NCI-H1092 treated with DMSO at 0.1 percent for 48 hours (cell line): ENCODE data around the gene NAA10.

Source experiments
- DNase-seq: peaks from one replicate; lab custom pipeline; 2025; lab: John Stamatoyannopoulos, UW

NAA10 gene

DNA sequence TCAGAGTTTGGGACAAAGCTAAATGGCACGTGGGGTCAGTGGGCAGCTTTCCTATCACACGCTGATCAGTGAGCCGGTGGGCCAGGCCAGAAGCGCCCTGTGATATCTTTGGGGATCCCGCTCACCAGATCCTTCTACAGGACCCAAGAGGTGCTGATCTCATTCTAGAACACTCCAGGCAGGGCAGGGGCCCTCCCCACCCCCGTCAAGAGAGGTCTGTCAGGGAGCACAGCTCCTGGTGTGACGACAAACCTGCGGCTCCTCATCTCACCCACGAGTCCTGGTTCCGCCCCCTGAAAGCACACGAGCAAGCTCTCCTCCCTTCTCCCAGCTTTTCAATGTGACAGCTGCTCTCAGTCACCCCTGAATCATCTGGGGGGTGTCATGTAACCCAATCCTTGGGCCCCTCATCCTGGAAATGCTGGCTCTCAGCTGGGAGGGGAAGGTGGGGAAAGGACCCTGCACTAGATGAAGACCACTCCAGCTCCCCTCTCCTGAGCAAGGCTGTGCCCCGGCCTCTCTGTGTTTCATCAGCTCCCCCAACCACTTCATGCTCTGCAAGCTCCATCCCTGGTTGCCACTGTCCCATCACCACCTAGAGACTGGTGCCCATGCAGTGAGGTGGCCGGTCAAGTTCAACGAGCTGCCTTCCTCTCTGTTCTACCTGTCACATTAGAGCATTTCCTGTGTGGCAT, 32.2 kb upstream of the NAA10 start:
- DNase-seq, result no peak

DNA sequence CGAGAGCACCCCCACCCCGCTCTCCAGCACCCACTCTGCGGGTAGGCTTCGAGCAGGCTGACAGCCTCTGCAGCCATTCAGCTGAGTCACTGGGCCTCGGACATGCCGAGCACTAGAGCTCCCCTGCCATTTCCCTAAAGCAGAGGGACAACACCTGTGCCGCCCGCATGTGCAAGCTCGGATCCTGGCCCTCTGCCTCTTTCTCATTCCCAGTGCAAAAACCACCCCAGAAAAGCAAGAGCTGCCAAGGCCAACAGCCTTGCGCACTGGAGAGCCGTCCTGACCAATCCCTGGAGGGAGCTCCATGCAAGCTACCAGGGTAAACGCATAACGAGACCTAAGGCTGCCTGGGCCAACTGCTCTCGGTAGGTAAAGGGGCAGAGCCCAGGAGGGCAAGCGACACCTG, 31.4 kb upstream of the NAA10 start:
- DNase-seq, result no peak

DNA sequence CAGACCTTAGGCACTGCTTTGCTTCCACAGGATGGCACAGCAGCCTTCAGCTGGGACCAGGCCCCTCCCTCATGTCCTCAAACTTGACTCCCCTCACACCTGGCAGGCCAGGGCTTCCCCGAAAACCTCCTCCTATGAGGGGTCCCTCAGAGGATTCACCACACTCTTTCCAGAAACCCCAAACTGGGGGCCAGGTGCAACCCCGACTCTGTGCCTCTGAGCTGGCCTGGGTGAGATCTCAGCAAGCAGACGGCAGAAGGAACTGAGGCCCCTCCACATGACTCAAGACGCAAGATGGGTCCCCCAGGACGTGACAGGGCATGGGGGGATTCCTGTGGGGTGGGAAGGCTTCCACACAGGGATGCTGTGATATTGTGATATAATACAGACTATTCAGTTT, 30.6 kb upstream of the NAA10 start:
- no peak for DNase-seq

DNA sequence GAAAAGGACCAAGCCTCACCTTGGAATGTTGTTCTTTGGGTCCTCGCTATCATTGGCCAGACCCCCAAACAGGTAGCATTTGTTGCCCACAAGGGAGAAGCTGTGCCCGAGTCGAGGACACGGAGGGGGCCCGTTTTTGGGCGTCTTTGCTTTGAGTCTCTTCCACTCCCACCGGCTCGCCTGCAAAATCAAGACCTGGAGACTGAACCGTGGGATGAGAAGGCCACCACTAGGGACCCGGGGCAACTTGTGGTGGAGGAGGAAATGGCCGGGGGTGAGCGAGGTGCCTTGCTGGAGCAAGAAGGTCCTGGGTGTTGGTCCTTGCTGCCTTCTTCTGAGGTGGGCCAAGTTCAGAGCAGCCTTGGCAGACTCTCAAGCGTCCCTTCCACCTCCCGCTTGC, 29.3 kb upstream of the NAA10 start:
- DNase-seq, result no peak

DNA sequence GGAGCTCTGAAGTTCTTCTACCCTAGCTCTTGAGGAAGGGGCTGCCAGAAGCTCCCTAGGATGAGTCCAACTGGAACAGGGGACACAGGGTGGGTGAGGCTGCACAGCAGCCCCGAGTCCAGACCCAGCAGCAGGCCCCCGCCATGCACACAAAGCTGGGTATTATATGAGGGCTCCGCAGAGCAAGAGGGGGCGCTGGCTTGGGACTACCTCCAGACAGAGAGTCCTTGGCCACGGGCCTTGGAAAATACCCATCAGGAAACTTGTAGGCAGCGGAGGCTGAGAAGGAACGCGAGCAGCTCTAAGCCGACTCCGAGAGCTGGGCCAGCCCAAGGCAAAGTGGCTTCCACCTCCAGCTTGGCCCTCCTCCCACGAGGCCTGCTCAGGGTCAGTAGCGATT, 28.7 kb upstream of the NAA10 start:
- no peak for DNase-seq

DNA sequence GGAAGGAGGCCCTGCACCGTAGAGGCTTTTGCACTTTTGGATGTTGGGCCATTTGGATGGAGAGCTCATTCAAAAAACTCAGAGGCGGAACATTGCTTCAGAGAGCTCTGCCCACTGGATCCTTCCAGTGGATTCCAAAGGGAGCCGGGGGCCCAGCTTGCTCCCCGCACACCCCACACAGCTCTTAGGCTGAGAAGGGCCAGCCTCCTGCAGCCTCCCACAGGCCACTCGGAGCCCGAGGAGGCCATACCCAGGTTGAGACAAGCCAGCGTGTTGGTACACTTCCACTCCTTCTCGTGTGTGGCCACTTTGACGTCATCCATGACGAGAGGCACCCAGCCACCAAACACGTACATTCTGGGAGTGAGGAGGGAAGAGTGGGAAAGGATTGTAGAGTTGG, 26.5 kb upstream of the NAA10 start:
- DNase-seq, result no peak

- DNase-seq, result no peak
Measured at GRCh38 chrX:153960786-153961185, 25.9 kb upstream of the NAA10 start.

DNA sequence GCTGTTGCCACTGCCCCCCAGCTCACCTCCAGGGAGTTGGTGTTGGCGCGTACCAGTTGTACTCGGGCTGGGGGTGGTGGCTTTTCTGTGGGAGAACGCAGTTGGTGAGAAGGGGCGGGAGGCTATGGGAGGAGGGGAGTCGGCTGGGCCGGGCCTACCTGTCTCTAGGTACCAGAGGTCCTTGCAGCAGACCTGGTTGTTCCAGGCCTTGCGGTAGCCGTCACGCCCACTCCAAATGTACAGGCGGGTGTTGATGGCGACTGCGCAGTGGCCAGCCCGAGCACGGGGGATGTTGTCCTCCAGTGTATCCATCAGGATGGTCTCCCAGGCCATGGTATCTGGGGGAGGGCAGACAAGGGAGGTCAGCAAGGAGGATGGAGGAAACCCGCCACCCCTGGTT, 25.2 kb upstream of the NAA10 start:
- DNase-seq, result no peak

GRCh38 chrX:153959649-153960048, 24.8 kb upstream of the NAA10 start:
- no peak for DNase-seq

- no peak for DNase-seq
Measured at GRCh38 chrX:153958605-153959004, 23.8 kb upstream of the NAA10 start.

DNA sequence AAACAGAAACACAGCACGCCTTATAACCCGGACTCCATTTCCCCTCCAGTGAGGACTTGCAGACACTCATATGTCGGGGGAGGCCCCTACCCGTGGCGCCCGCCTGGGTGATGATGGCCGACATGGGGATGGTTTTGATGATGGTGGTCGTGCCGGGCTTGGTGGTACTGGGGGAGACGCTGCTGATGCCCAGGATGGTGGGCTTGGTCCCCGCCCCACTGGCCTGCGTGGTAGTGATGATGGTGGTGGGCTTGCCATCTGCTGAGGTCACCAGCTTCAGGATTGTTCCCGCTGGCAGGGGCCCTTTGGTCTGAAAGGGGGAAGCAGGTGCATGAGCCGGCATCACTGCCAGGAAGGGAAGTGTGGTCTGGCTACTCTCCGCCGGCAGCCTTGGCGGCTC, 22.4 kb upstream of the NAA10 start:
- DNase-seq, result no peak

DNA sequence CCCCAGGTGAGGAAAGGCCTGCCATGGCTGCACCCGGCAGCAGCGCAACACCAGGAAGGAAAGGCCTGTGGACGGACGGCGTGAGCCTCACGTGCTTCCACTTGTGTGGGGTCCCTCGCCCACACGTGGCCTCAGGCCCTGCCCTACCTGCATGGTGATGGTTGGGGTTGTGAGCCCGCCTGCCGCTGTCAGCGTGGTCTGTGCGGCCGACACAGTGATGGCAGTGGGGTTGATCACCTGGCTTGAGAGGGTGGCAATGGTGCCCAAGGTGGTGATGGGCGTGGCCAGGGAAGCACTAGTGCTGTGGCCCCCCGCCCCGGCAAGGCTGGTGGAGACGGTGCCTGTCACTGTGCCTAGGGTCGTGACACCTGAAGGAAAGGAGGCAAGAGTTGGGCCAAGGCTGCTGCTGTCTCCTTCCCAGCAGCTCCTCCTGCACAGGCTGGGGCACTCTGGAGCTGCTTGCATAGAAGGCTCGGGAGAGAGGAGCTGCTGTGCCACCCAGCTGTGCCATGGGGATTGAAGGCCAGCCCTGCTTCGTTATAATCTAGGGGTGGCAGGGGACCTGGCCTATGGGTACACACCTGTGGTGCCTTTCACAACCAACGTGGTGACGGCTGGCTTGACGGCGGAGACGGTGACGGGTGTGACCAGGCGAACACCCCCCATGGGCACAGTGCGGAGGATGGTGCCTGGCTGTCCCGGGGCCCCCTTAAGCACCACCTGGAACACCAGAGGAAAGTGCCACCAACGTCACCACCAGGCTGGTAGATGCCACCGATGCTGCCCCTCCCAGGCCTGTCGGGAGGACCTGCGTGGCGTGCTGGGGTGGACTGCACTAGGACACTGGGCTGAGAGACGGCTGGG, 21.4 kb upstream of the NAA10 start:
- DNase-seq, result no peak

GRCh38 chrX:153955228-153955732, 20.4 kb upstream of the NAA10 start:
- no peak for DNase-seq

- DNase-seq, result no peak
Measured at GRCh38 chrX:153954558-153955227, 19.9 kb upstream of the NAA10 start.

DNA sequence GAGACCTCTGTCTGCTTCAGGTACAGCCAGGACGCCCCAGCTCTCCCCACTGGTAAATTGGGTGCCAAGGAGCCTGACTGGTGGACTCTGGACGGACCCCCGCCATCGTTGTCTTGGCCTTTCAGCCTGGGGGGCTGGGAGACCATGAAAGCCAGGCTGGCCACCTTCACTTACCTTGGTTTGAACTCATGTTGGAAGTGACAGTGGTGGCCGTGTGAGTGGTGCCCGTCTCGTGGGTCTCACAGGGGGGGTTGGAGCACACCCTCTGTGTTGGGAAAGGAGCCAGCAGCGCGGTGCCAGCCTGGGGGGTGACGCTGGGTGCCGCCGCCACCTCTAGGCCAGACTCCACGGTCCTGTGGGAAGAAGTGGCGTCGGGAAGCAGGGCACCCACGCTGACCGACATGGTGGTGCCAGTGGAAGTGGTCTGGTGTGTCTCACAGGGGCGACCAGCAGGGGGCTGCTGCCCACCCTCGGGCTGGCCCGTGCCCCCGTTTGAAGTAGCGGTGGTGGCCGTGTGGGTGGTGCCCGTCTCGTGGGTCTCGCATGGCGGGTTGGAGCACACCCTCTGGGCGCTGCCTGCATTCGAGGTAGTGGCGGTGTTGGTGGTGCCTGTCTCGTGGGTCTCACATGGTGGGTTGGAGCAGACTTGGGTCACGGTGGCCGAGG, 19.2 kb upstream of the NAA10 start:
- no peak for DNase-seq

DNA sequence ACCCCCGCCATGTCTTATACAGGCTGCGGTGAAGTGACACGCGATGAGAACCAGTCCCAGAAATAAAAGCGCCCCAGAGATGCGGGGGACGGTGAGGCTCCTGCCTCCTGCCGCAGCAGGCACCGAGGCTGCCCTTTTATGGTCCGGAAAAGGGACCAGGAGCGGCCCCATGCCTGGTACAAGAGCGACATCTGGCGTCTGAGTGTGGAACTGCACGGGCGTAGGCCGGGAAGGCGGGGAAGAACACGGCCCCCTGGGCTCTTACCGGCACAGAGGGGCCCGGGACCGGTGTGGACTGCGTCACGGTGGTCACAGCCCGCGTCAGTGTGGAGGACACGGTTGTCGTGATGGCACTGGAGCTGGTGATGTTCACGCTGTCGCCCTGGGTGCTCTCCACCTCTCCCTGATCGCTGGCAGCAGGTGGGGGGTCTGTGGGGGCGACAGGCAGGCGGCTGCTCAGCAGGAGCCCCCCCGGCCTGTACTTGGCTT, 18.5 kb upstream of the NAA10 start:
- peak; percentile 55 for DNase-seq

DNA sequence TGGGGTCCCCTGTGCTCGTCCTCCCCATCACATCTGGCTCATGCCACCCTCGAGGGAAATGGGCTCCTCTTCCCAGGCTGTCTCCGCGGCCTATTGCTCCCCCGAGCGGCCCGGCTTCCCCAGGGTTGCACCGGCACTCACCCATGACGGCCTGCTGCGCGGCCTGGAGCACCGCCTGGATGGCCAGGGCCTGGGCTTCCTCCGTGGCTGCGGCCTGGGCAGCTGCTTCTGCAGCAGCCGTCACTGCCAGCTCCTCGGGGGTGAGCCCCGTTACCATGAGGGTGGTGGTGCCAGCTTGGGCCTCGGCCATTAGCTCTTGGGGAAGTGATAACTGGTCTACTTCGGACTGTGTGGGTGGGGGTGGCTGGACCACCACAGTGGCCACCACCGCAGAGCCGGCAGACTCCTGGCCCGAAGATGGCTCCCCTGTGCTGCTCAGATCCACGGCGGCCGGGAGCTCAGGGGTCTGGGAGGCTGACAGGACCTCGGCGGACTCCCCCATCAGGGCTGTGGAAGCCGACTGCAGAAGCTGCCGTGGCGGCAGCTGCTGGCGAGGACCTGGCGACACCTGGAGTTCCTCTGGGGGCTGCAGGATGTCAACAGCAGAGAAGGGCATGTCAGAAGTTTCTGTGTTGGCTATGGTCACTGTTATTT, 17.7 kb upstream of the NAA10 start:
- DNase-seq, result no peak

- DNase-seq, result no peak
Measured at GRCh38 chrX:153951683-153952372, 17.0 kb upstream of the NAA10 start.

- DNase-seq, result no peak
Measured at GRCh38 chrX:153950127-153950526, 15.3 kb upstream of the NAA10 start.

- no peak for DNase-seq
Measured at GRCh38 chrX:153948847-153949805, 14.3 kb upstream of the NAA10 start.
